Thyroid gland (tissue), 4 donors: ENCODE results near the gene FAM171A2.

ENCODE experiments used
- CTCF ChIP-seq, 6 experiments: fragments of 200-600 bp in 3 of 6; fragments of 450-650 bp in 3 of 6; sonication (generic) in 3 of 6; IDR thresholded peaks; one replicate each; pipeline ENCODE4 v1.5.1; 2016 to 2019; ENCODE audit warnings: antibody characterized with exemption in 6 of 6, mild to moderate bottlenecking in 2 of 6, inconsistent platforms in 1 of 6, moderate library complexity in 1 of 6
- POLR2A ChIP-seq, 2 donors: fragments of 450-650 bp; IDR thresholded peaks; one replicate each; pipeline ENCODE4 v1.6.1; 2017; ENCODE audit warnings: antibody characterized with exemption in 2 of 2, mild to moderate bottlenecking in 2 of 2, moderate library complexity in 1 of 2

- TF ChIP-seq CTCF (IDR thresholded peaks at IDR 0.05) (no peak), POLR2A (IDR thresholded peaks at IDR 0.05) (no peak)
Measured at GRCh38 chr17:44362949-44363612, 572 bp downstream of the FAM171A2 start.
